ENCODE measurements around the gene SYNJ1.

Gene SYNJ1

GRCh38 chr21:32603131-32603530, 124.7 kb downstream of the SYNJ1 start:
- no peak overlapping the region for H3K4me3 ChIP-seq (ENCODE audit: low read length)
- no peak for DNase-seq (ENCODE audit: low read depth)
- no peak for TF ChIP-seq CTCF (IDR thresholded peaks at IDR 0.05; ENCODE audit: insufficient read depth, low read depth, low read length, missing control alignments)

- TF ChIP-seq CTCF (IDR thresholded peaks at IDR 0.05; ENCODE audit: insufficient read depth, low read depth, low read length, missing control alignments), result no peak
- no peak overlapping the region for H3K4me3 ChIP-seq (ENCODE audit: low read length)
- DNase-seq (ENCODE audit: low read depth), result no peak
Observed at GRCh38 chr21:32602099-32602498, 125.7 kb downstream of the SYNJ1 start.

- no peak for DNase-seq (ENCODE audit: low read depth)
- TF ChIP-seq CTCF (IDR thresholded peaks at IDR 0.05; ENCODE audit: insufficient read depth, low read depth, low read length, missing control alignments), result no peak
- no peak overlapping the region for H3K4me3 ChIP-seq (ENCODE audit: low read length)
Observed at GRCh38 chr21:32599526-32599925, 128.3 kb downstream of the SYNJ1 start.

- TF ChIP-seq CTCF (IDR thresholded peaks at IDR 0.05; ENCODE audit: insufficient read depth, low read depth, low read length, missing control alignments), result no peak
Observed at GRCh38 chr21:32599091-32599490, 128.7 kb downstream of the SYNJ1 start.

GRCh38 chr21:32597205-32597604, 130.6 kb downstream of the SYNJ1 start:
- H3K4me3 ChIP-seq (ENCODE audit: low read length), result no peak overlapping the region
- peak; percentile 99 for DNase-seq (ENCODE audit: low read depth)
- no peak for TF ChIP-seq CTCF (IDR thresholded peaks at IDR 0.05; ENCODE audit: insufficient read depth, low read depth, low read length, missing control alignments)

More at GRCh38 chr21:32599091-32599490, 128.7 kb downstream of the SYNJ1 start:
- no peak overlapping the region for H3K4me3 ChIP-seq (ENCODE audit: low read length)
- DNase-seq (ENCODE audit: low read depth), result no peak

GRCh38 chr21:32595431-32595830, 132.4 kb downstream of the SYNJ1 start:
- no peak for DNase-seq (ENCODE audit: low read depth)
- TF ChIP-seq CTCF (IDR thresholded peaks at IDR 0.05; ENCODE audit: insufficient read depth, low read depth, low read length, missing control alignments), result no peak
- H3K4me3 ChIP-seq (ENCODE audit: low read length), result no peak overlapping the region

- H3K4me3 ChIP-seq (ENCODE audit: low read length), result no peak overlapping the region
- no peak for TF ChIP-seq CTCF (IDR thresholded peaks at IDR 0.05; ENCODE audit: insufficient read depth, low read depth, low read length, missing control alignments)
- DNase-seq (ENCODE audit: low read depth), result no peak
Observed at GRCh38 chr21:32593690-32594089, 134.1 kb downstream of the SYNJ1 start.
